OCI-LY7 (cell line): Measurements from ENCODE around the gene MGME1. TPM values are rescaled to one million over a fixed set of nuclear protein-coding genes. Genes with fewer than 3 reads are reported as not detected.

Source experiments
- BruUV-seq: library from RNA; stranded (reverse); fragments of 400-500 nt; replicated peaks from 2 replicates; lab custom pipeline; 2021; lab: Mats Ljungman, UMichigan
- CTCF ChIA-PET: fragments of 300-600 bp; sonication (Branson Sonifier 250); formaldehyde crosslinking; loops from one replicate; lab custom pipeline; 2022; ENCODE audit warnings: antibody characterized with exemption; ENCODE audit not compliant: unreplicated experiment; lab: Charles Lee
- POLR2A ChIA-PET: fragments of 300-600 bp; sonication (Branson Sonifier 250); formaldehyde crosslinking; loops from one replicate; lab custom pipeline; 2022; ENCODE audit warnings: antibody characterized with exemption; lab: Charles Lee
- DNase-seq: peaks from one replicate; pipeline ENCODE4 v3.0.0-alpha.2; 2015; ENCODE audit warnings: low spot score
- H2AFZ ChIP-seq: fragments of 200-600 bp; sonication (generic), shearing (Covaris generic); 2 replicates; pipeline ENCODE4 v1.6.1; 2014; ENCODE audit warnings: mild to moderate bottlenecking, antibody characterized with exemption, low read length, moderate library complexity
- H3K27ac ChIP-seq: fragments of 200-600 bp; sonication (generic); 2 replicates; pipeline ENCODE4 v1.5.1; 2014; ENCODE audit warnings: mixed run types, low read depth, mild to moderate bottlenecking, moderate library complexity, low read length, inconsistent platforms; ENCODE audit not compliant: poor library complexity, severe bottlenecking
- H3K36me3 ChIP-seq: fragments of 200-600 bp; sonication (generic); 2 replicates; pipeline ENCODE4 v1.6.1; 2014; ENCODE audit warnings: mild to moderate bottlenecking, antibody characterized with exemption, low read length, moderate library complexity, mixed read lengths; ENCODE audit not compliant: insufficient read depth
- H3K4me1 ChIP-seq: fragments of 200-600 bp; sonication (generic); 2 replicates; pipeline ENCODE4 v1.5.1; 2014; ENCODE audit warnings: mild to moderate bottlenecking, low read length; ENCODE audit not compliant: insufficient read depth, poor library complexity, severe bottlenecking
- H3K4me2 ChIP-seq: fragments of 200-600 bp; sonication (generic); 2 replicates; pipeline ENCODE4 v1.6.1; 2014; ENCODE audit warnings: mild to moderate bottlenecking, low read length
- H3K4me3 ChIP-seq: fragments of 200-600 bp; sonication (generic); 2 replicates; pipeline ENCODE4 v1.5.1; 2014; ENCODE audit warnings: mild to moderate bottlenecking, low read depth, low read length; ENCODE audit not compliant: poor library complexity, severe bottlenecking
- H3K79me2 ChIP-seq: fragments of 200-600 bp; sonication (generic); 2 replicates; pipeline ENCODE4 v1.6.1; 2016; ENCODE audit warnings: low read depth, mild to moderate bottlenecking, low read length, moderate library complexity, mixed read lengths; ENCODE audit not compliant: insufficient read depth
- H3K9me2 ChIP-seq: fragments of 200-600 bp; sonication (generic); 2 replicates; pipeline ENCODE4 v1.6.1; 2016; ENCODE audit warnings: mild to moderate bottlenecking, low read length, mixed read lengths; ENCODE audit not compliant: insufficient read depth
- H3K9me3 ChIP-seq: fragments of 200-600 bp; sonication (generic); 2 replicates; pipeline ENCODE4 v1.6.1; 2014; ENCODE audit warnings: mild to moderate bottlenecking, mixed run types, low read length, mixed read lengths
- H4K20me1 ChIP-seq: fragments of 200-600 bp; sonication (generic); 2 replicates; pipeline ENCODE4 v1.6.1; 2014; ENCODE audit warnings: mild to moderate bottlenecking, antibody characterized with exemption, low read length, moderate library complexity, mixed read lengths; ENCODE audit not compliant: insufficient read depth
- EZH2phosphoT487 ChIP-seq: fragments of 200-600 bp; sonication (generic); IDR thresholded peaks from 2 replicates; pipeline ENCODE4 v1.6.1; 2018; ENCODE audit warnings: low read depth, borderline replicate concordance, mild to moderate bottlenecking, mixed run types, antibody characterized with exemption, low read length, moderate library complexity, mixed read lengths
- intact Hi-C: fragments of 100-400 bp; cut with micrococcal nuclease; formaldehyde crosslinking; loops from one replicate; pipeline ENCODE4 v1.10.0; 2022; ENCODE audit not compliant: unreplicated experiment
- total RNA-seq, 2 experiments: library from RNA; depleted of rRNA in 1 of 2; stranded (reverse); fragments of >200 nt in 1 of 2; shearing (Covaris generic) in 1 of 2; gene quantifications; 2 replicates each; pipeline ENCODE4 v1.2.3, GENCODE V29; 2014 to 2022
- TF ChIP-seq, protein P1 (sequence below): fragments of 200-600 bp; sonication (generic); conservative IDR thresholded peaks from 2 replicates; pipeline ENCODE4 v1.5.1; 2014; ENCODE audit warnings: mild to moderate bottlenecking, antibody characterized with exemption, low read length, moderate library complexity, mixed read lengths

Gene MGME1
- total RNA-seq, 2 experiments from 2014 or later, result 46.6 to 80.1 TPM

DNA sequence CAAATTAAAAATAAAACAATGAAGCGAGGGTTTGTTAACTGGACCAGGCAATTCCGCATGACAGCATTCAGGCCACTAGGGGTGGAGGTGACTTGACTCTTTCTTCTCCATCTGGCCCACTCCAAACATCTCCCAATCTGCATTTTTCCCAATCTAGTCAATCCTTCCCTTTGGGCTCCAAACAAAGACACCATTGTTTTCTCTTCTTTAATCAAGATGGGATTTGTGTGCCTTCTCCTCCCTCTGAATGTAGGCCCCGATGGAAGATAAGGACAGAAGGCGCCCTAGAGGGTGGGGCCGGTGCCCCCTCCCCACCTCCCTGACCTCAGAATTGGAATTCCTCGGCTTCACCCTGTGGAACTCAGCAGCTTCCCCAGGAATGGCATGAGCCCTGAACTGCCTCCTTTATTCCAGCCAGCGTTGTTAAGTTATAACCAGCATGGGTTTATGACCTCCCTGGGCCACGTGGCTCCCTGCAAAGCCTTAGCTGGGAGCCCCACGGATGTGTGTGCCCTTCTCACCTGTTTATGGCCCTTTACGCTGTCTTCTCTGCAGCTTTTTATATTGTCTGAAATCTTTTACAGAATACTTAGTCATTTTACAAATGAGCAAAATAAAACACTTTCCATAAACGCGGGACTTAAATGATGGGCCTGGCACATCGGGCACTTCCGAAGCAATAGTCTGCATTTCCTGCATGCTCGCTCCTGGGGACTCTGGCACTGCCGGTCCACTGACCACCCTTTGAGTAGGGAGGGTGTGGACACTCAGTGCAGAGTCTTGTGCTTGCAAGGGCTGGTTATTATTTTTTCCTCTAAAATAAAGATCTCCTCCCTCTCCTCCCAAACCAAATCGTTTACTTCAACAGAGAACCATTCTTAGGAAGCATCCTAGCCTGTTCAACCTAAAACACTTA lies 64.4 kb downstream of the MGME1 start:
- TF ChIP-seq, protein P1, sequence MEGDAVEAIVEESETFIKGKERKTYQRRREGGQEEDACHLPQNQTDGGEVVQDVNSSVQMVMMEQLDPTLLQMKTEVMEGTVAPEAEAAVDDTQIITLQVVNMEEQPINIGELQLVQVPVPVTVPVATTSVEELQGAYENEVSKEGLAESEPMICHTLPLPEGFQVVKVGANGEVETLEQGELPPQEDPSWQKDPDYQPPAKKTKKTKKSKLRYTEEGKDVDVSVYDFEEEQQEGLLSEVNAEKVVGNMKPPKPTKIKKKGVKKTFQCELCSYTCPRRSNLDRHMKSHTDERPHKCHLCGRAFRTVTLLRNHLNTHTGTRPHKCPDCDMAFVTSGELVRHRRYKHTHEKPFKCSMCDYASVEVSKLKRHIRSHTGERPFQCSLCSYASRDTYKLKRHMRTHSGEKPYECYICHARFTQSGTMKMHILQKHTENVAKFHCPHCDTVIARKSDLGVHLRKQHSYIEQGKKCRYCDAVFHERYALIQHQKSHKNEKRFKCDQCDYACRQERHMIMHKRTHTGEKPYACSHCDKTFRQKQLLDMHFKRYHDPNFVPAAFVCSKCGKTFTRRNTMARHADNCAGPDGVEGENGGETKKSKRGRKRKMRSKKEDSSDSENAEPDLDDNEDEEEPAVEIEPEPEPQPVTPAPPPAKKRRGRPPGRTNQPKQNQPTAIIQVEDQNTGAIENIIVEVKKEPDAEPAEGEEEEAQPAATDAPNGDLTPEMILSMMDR, result no peak
- no peak for TF ChIP-seq EZH2phosphoT487
- no TSS peak for BruUV-seq
- intact Hi-C loops, result no loop called here

DNA sequence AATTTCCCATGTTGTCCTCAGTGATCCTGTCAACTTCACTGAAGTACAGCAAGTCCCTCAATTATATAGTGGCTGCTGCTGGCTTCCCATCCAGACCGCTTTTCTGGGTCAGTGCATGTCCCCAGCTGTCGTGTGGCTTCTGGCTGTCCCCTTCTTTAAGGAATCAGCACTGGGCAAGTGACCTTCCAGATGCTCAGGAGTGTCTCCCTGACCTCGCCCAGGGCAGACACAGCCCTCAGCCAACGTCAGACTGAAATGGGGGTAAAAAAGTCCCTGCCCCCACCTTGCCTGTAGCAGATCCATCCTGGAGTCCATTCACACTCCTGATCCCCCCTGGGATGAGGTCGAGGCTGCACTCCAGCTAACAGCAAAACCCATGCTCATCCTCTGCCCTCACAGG lies 65.2 kb downstream of the MGME1 start:
- H2AFZ ChIP-seq, result no peak overlapping the region
- H3K4me3 ChIP-seq, result no peak overlapping the region
- BruUV-seq, result no TSS peak
- ChIA-PET POLR2A (no interaction called here), CTCF (no interaction called here)
- H3K4me2 ChIP-seq, result no peak overlapping the region
- no peaks in the 10 kb centered on the region for H3K36me3 ChIP-seq
- DNase-seq, result no peak
- no peak for TF ChIP-seq EZH2phosphoT487
- TF ChIP-seq, protein P1, result no peak
- no peaks in the 10 kb centered on the region for H4K20me1 ChIP-seq
- intact Hi-C loops, result no loop called here
- no peaks in the 10 kb centered on the region for H3K9me3 ChIP-seq
- no peaks in the 10 kb centered on the region for H3K4me1 ChIP-seq
- H3K27ac ChIP-seq, result no peak overlapping the region
- no peaks in the 10 kb centered on the region for H3K9me2 ChIP-seq
- no peaks in the 10 kb centered on the region for H3K79me2 ChIP-seq

More for the DNA sequence above, 64.4 kb downstream of the MGME1 start:
- H3K9me3 ChIP-seq, result no peaks in the 10 kb centered on the region
- H3K4me3 ChIP-seq, result no peak overlapping the region
- DNase-seq, result no peak
- no peak overlapping the region for H3K4me2 ChIP-seq
- H3K9me2 ChIP-seq, result no peaks in the 10 kb centered on the region
- ChIA-PET CTCF (no interaction called here), POLR2A (interaction anchor here (0.6 kb wide), 2 partner anchors 76 to 139 kb away, joined by 3 read pairs; no protein-coding TSS in a partner anchor)
- no peaks in the 10 kb centered on the region for H3K4me1 ChIP-seq
- no peak overlapping the region for H2AFZ ChIP-seq
- no peaks in the 10 kb centered on the region for H3K36me3 ChIP-seq
- H3K79me2 ChIP-seq, result no peaks in the 10 kb centered on the region
- no peaks in the 10 kb centered on the region for H4K20me1 ChIP-seq
- no peak overlapping the region for H3K27ac ChIP-seq

DNA sequence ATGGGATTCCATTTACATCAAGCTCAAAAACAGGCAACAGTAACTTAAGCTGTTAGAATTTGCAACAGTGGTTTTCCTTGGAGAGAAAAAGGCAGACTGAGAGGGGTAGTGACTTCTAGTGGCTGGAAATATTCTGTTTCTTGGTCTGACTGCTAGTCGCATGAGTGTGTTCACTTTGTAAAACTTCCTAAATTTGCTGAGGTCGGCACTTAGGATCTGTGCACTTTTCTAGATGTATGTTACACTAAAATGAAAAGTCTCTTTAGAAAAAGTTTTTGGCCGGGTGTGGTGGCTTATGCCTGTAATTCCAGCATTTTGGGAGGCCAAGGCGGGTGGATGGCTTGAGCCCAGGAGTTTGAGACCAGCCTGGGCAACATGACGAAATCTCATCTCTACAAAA lies 70.2 kb downstream of the MGME1 start:
- no peaks in the 10 kb centered on the region for H3K79me2 ChIP-seq
- no peak overlapping the region for H3K4me3 ChIP-seq
- TF ChIP-seq EZH2phosphoT487, result no peak
- TF ChIP-seq, protein P1, result no peak
- BruUV-seq, result no TSS peak
- no peaks in the 10 kb centered on the region for H3K9me3 ChIP-seq
- H4K20me1 ChIP-seq, result no peaks in the 10 kb centered on the region
- ChIA-PET CTCF (no interaction called here), POLR2A (interaction anchor here (0.6 to 0.7 kb wide), 3 partner anchors 20 to 193 kb away, joined by 3 to 7 read pairs (median 5); no protein-coding TSS in a partner anchor)
- no peaks in the 10 kb centered on the region for H3K36me3 ChIP-seq
- H3K27ac ChIP-seq, result no peak overlapping the region
- no peak overlapping the region for H2AFZ ChIP-seq
- no peaks in the 10 kb centered on the region for H3K4me1 ChIP-seq
- no peaks in the 10 kb centered on the region for H3K9me2 ChIP-seq
- DNase-seq, result no peak
- intact Hi-C loops, result no loop called here
- no peak overlapping the region for H3K4me2 ChIP-seq
